Activated T-helper 2 cell treated with anti-CD3 and anti-CD28 coated beads, Interferon-gamma antibody, Interleukin-2, Interleukin-4, amounts not matched to agents 10 μg/mL and 5 μg/mL and 100 μg/mL, durations not matched to agents 14 hours and 24 hours and 36 hours (primary cell): ENCODE results near the gene PPP4R1. TPM values are rescaled to one million over a fixed set of nuclear protein-coding genes. Genes with fewer than 3 reads are reported as not detected.
A peak's percentile ranks its signal among the peaks of the same experiment; 100 is the strongest.
"Not testable (repeated sequence)": the region's sequence is repeated elsewhere in the genome, so short reads cannot be mapped to it uniquely, and the experiment has no call there.

Experiments used
- DNase-seq: peaks from one replicate; pipeline ENCODE4 v3.0.0; 2021; ENCODE audit warnings: low spot score
- H3K27ac Mint-ChIP-seq: one replicate; pipeline ENCODE4 v1.8.0; 2021; ENCODE audit warnings: mixed read lengths
- H3K27me3 Mint-ChIP-seq: one replicate; pipeline ENCODE4 v1.8.0; 2021; ENCODE audit warnings: low read depth, mixed read lengths
- H3K36me3 Mint-ChIP-seq: one replicate; pipeline ENCODE4 v1.8.0; 2021; ENCODE audit warnings: low read depth, mixed read lengths
- H3K4me1 Mint-ChIP-seq: one replicate; pipeline ENCODE4 v1.8.0; 2021; ENCODE audit warnings: low read depth, mixed read lengths
- H3K4me3 Mint-ChIP-seq: one replicate; pipeline ENCODE4 v1.8.0; 2021; ENCODE audit warnings: low read depth, mild to moderate bottlenecking, moderate library complexity, mixed read lengths
- H3K9me3 Mint-ChIP-seq: one replicate; pipeline ENCODE4 v1.8.0; 2021; ENCODE audit warnings: mixed read lengths
- intact Hi-C: fragments of 100-400 bp; cut with micrococcal nuclease; formaldehyde crosslinking; loops from one replicate; pipeline ENCODE4 v1.15.1; 2023
- total RNA-seq: library from RNA; stranded (reverse); gene quantifications from 2 replicates; pipeline ENCODE4 v1.2.3, GENCODE V29; 2022

The PPP4R1 gene
- total RNA-seq, 1 donor from 2014 or later = 44.3 TPM

DNA sequence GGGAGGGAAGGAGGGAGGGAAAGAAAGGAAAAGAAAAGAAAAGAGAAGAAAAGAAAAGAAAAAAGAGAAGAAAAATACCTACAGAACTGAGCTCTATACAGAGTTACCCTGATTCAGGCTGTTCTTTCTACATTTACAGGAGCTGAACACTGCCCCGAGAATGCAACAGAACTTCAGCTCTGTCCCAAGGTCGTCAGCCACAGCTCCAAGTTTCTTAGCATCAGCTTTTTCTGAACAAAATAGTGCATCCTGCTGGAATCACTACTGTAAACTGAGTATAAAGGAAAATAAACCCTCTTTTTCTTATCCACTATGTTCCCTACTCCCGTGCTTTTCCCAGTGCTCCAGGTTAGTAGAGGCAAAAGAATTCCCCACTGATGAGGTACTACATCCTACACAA is 4.7 kb upstream of the PPP4R1 start:
- peaks cover 26% of the 10 kb centered on the region for H3K4me1 Mint-ChIP-seq
- no peak overlapping the region for H3K4me3 Mint-ChIP-seq
- intact Hi-C loops = loop anchor here (10.0 kb wide), 4 partner anchors 86 to 534 kb away; partner anchors contain the start of gene RAB31
- no peak for DNase-seq
- H3K36me3 Mint-ChIP-seq = no peaks in the 10 kb centered on the region
- H3K27me3 Mint-ChIP-seq = peaks cover 26% of the 10 kb centered on the region
- H3K27ac Mint-ChIP-seq = no peak overlapping the region
- no peaks in the 10 kb centered on the region for H3K9me3 Mint-ChIP-seq

DNA sequence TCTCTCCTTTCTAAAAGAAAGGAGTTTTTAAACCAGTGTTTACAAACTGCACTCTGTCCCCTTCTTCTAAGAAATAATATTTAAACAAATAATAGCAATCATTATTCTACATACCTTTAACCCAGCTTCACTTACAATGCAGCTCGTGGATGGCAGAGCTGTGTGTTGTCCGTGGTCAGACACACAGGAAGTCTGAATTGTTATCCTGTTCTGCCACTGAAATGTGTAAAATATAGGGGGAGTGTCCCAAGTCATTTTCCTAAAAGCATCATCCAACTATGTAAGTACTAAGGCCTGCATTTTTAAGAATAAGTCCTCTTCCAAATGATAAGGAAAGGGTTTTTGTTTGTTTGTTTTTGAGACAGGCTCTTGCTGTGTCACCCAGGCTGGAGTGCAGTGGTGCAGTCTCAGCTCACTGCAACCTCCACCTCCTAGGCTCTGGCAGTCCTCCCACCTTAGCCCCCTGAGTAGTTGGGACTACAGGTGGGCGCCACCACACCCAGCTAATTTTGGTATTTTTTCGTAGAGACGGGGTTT is 2.7 kb upstream of the PPP4R1 start:
- peaks cover 41% of the 10 kb centered on the region for H3K4me1 Mint-ChIP-seq
- H3K27ac Mint-ChIP-seq = no peak overlapping the region
- peaks cover 4% of the 10 kb centered on the region for H3K36me3 Mint-ChIP-seq
- peaks cover 33% of the 10 kb centered on the region for H3K27me3 Mint-ChIP-seq
- DNase-seq = no peak
- no peaks in the 10 kb centered on the region for H3K9me3 Mint-ChIP-seq
- intact Hi-C loops = loop anchor here (10.0 kb wide), 4 partner anchors 88 to 532 kb away; partner anchors contain the start of gene RAB31
- H3K4me3 Mint-ChIP-seq = no peak overlapping the region

DNA sequence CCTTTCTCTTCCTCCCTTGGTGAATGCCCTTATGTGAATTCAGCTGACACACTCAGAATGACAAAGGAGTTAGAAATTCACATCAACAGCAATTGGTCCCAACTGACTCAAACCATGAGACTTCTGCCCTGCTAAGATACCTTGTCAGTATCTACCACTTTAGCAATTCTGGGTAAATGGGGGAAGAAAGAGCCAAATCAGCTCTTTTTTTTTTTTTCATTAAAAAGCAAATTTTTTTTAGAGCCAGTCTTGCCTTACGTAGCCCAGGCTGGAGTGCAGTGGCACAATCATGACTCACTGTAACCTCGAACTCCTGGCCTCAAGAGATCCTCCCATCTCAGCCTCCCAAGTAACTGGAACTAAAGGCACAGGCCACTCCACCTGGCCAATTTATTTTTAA is 1.7 kb upstream of the PPP4R1 start:
- H3K4me1 Mint-ChIP-seq = peaks cover 44% of the 10 kb centered on the region
- no peak overlapping the region for H3K4me3 Mint-ChIP-seq
- H3K27ac Mint-ChIP-seq = no peak overlapping the region
- peaks cover 32% of the 10 kb centered on the region for H3K27me3 Mint-ChIP-seq
- H3K36me3 Mint-ChIP-seq = peaks cover 11% of the 10 kb centered on the region
- no peak for DNase-seq
- H3K9me3 Mint-ChIP-seq = no peaks in the 10 kb centered on the region
- intact Hi-C loops = loop anchor here (10.0 kb wide), 4 partner anchors 89 to 531 kb away; partner anchors contain the start of gene RAB31

DNA sequence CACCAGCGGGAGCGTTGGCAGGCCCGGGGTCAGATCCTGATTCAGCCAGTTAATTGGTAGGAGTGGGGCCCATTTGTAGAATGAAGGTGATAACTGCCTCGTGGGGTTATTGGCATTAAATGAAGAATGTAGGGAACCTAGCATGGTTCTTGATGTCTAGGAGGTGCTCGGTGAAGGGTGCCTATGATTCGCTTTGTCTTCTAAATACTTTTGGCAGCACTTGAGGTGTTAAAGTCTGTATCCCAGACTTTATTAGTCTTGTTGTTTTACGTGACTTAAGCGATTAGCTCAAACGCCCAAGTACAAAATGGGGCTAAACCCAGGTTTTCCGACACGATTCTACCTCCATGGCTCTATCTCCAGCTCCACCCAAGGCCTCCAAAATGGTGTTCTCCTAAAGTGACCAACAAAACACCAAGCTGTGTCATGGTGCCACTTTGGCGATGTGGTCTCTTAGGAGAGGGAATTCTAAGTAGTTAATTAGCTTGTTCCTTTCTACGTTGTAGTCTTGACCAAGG is 980 bp upstream of the PPP4R1 start:
- Mint-ChIP-seq H3K27me3 (peaks cover 30% of the 10 kb centered on the region), H3K36me3 (peaks cover 18% of the 10 kb centered on the region), H3K9me3 (no peaks in the 10 kb centered on the region), H3K4me1 (peaks cover 44% of the 10 kb centered on the region), H3K27ac (peak overlapping the region; percentile 70), H3K4me3 (peak overlapping the region; percentile 75)
- no peak for DNase-seq
- intact Hi-C loops = loop anchor here (2.0 to 10.0 kb wide), 5 partner anchors 57 to 531 kb away; partner anchors contain the start of gene RAB31

DNA sequence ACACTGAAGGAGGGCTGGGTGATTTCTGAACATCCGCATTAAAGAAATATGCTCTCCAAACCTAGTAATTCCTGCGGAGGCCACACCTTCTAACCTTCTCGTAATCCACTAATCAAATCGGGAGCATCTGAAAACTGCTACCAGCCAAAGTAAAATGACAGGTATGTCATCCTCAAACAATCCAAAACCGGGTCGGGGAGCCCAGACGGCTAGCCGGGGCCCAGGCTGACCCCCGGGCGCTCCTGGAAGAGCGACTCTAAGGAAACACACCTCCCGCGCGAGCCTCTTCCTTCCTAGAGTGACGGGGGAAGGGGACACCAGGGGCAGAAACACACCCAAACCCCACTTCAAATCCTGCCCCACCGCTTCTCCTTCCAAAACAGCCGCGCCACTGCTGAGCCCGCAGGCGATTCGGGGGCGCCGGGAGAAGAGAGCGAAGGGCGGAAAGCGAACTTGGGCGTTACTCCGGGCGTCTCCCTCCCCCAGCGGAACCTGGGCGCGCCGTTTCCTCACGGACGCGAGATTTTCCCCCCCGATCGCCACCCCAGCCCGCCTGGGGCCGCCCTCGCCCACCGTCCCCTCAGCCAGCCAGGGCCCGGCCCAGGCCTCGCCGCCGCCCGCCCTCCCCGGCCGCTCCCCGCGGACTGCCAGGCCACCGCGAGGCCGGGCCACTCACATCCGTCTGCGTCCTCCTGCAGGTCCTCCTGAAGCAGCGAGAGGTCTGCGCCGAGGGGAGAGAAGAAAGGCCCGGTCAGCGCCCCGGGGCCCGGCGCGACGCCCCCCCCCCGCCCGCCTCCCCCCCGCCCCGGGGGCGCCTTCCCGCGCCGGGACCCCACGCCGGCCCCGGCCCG is 584 bp downstream of the PPP4R1 start:
- Mint-ChIP-seq H3K9me3 (no peaks in the 10 kb centered on the region), H3K27ac (peak overlapping the region; percentile 77), H3K27me3 (peaks cover 24% of the 10 kb centered on the region), H3K36me3 (peaks cover 22% of the 10 kb centered on the region), H3K4me1 (peaks cover 43% of the 10 kb centered on the region), H3K4me3 (peak overlapping the region; percentile 93)
- intact Hi-C loops = loop anchor here (2.0 to 10.0 kb wide), 9 partner anchors 59 to 911 kb away; partner anchors contain the start of genes RAB31, RALBP1 and TWSG1
- DNase-seq = peak; percentile 29

DNA sequence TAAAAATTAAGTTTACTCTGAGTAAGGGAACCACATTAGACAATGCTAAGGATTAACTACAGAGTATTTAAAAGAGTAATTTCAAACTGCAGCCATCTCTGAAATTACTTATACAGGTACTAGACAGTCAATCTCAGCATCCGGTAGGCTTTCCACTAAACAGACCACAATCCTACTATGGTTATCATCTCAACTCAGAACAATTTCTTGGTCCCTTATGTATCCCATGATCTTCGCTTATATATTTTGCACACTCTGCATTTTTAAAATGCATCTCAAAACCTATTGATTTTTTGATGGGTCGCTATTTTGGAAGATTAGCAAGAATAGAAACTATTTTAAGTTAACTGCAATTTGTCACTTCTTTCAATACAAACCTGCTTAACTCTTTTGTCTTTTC is 1.4 kb downstream of the PPP4R1 start:
- no peaks in the 10 kb centered on the region for H3K9me3 Mint-ChIP-seq
- H3K27me3 Mint-ChIP-seq = peaks cover 19% of the 10 kb centered on the region
- peaks cover 22% of the 10 kb centered on the region for H3K36me3 Mint-ChIP-seq
- peaks cover 50% of the 10 kb centered on the region for H3K4me1 Mint-ChIP-seq
- DNase-seq = no peak
- H3K4me3 Mint-ChIP-seq = peak overlapping the region; percentile 93
- intact Hi-C loops = loop anchor here (2.0 to 10.0 kb wide), 8 partner anchors 92 to 912 kb away; partner anchors contain the start of genes RAB31, RALBP1 and TWSG1
- H3K27ac Mint-ChIP-seq = peak overlapping the region; percentile 77

DNA sequence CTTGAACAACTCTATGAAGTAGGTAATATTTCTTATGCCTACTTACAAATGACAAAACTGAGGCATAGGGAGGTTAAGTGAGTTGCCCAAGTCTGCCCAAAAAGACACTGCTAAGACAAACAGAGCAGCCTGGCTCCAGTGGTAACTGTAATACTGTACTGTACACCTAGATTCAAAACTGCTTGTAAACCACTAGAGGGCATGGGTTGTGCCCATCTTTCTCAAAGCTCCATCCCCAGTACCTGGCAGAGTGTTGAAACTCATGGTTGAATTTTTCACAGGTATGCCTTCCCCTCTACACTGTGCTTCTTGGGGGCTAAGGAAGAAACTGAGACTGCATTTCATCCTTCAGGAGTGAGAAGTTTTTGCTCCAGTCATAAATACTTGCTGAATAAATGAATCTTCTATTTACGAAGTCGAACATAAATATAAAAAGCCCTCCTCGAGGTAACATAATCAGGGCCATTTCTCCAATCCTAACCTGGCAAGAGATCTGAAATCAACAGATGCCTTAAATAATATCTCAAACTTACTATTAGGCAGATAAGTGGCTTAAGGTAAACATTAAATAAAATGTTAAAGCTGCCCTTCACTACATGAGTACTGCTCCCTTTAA is 2.0 kb downstream of the PPP4R1 start:
- Mint-ChIP-seq H3K27ac (no peak overlapping the region), H3K9me3 (no peaks in the 10 kb centered on the region), H3K4me3 (peak overlapping the region; percentile 68)

DNA sequence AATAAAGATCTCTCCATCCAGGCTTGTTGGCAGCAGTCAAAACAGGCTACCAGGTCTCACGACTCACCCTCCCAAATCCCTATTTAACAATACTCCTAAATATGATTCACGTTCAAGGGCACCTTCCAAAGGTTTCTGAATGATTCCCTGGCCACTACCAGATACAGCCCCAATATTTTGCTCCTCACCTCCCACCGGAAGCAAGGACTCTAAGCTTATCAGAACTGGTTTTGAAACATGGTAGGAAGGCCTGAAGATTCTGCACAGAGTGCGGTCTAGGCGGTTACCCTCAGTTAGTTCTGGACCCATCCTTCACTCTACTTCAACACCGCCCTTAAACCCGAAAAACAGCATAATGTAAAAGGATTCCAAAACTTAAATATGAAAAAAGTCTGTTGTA is 5.2 kb downstream of the PPP4R1 start:
- Mint-ChIP-seq H3K36me3 (peaks cover 22% of the 10 kb centered on the region), H3K9me3 (no peaks in the 10 kb centered on the region), H3K27ac (no peak overlapping the region), H3K27me3 (peaks cover 9% of the 10 kb centered on the region), H3K4me1 (peaks cover 36% of the 10 kb centered on the region), H3K4me3 (no peak overlapping the region)
- intact Hi-C loops = no loop called here
- DNase-seq = no peak

More for the DNA sequence above, 2.0 kb downstream of the PPP4R1 start:
- peak; percentile 11 for DNase-seq
- Mint-ChIP-seq H3K4me1 (peaks cover 50% of the 10 kb centered on the region), H3K36me3 (peaks cover 22% of the 10 kb centered on the region), H3K27me3 (peaks cover 17% of the 10 kb centered on the region)
- intact Hi-C loops = loop anchor here (2.0 to 10.0 kb wide), 8 partner anchors 92 to 912 kb away; partner anchors contain the start of genes RAB31, RALBP1 and TWSG1

DNA sequence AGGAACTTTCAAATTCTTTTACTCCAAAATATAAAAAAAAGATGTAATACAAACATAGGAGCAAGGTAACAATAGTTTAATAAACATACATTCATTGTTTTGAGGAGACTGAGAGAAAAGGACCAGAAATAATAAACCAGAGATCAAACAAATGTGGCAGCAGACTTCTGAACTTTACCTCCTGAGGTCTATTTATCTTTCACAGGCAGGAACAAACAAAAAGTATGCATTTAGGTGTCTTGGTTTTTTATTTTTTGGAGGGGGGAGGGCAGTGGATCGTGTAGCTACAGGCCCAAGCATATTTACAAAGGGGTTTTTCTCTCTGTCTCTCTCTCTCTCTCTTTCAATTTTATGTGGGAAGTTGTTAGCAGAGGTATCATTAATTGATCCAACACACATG is 5.6 kb downstream of the PPP4R1 start:
- Mint-ChIP-seq H3K4me1 (peaks cover 36% of the 10 kb centered on the region), H3K36me3 (peaks cover 22% of the 10 kb centered on the region), H3K9me3 (no peaks in the 10 kb centered on the region), H3K27ac (no peak overlapping the region), H3K4me3 (no peak overlapping the region), H3K27me3 (peaks cover 9% of the 10 kb centered on the region)
- DNase-seq = no peak
- intact Hi-C loops = no loop called here

DNA sequence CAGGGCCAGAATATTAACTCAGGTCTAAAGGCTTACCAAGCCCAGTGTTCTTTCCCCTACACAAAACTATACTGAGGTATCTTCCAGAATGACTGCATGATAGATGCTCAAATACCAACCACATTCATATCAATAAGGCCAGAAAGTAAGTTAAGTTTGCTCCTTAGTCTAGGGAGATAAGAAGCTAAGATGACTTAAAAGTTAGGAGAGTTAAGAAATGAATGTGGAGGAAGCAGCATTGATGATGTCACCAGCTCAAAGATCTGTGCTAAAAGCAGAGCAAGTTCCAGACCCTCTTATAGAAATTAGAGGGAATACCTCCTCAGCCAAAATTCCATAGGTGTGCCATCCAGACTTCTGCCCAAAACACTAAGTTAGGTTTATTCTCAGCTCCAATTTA is 6.1 kb downstream of the PPP4R1 start:
- H3K27me3 Mint-ChIP-seq = peaks cover 7% of the 10 kb centered on the region
- H3K27ac Mint-ChIP-seq = no peak overlapping the region
- intact Hi-C loops = no loop called here
- peaks cover 33% of the 10 kb centered on the region for H3K4me1 Mint-ChIP-seq
- peaks cover 22% of the 10 kb centered on the region for H3K36me3 Mint-ChIP-seq
- no peak overlapping the region for H3K4me3 Mint-ChIP-seq
- no peaks in the 10 kb centered on the region for H3K9me3 Mint-ChIP-seq
- no peak for DNase-seq

DNA sequence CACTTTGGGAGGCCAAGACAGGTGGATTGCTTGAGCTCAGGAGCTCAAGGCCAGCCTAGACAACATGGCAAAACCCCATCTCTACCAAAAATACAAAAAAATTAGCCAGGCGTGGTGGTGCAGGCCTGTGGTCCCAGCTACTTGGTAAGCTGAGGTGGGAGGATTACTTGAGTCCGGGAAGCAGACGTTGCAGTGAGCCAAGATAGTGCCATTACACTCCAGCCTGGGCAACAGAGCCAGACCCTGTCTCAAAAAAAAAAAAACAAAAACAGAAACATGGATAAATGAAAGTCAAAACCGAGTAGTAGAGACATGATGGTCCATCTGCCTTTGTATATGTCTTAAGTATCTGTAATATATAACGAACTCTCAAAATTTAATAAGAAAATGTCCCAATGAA is 7.2 kb downstream of the PPP4R1 start:
- H3K27me3 Mint-ChIP-seq, DNase-seq, H3K9me3 Mint-ChIP-seq, intact Hi-C loops, H3K27ac Mint-ChIP-seq, H3K4me3 Mint-ChIP-seq: not testable (repeated sequence)
- Mint-ChIP-seq H3K4me1 (peaks cover 21% of the 10 kb centered on the region), H3K36me3 (peaks cover 24% of the 10 kb centered on the region)

DNA sequence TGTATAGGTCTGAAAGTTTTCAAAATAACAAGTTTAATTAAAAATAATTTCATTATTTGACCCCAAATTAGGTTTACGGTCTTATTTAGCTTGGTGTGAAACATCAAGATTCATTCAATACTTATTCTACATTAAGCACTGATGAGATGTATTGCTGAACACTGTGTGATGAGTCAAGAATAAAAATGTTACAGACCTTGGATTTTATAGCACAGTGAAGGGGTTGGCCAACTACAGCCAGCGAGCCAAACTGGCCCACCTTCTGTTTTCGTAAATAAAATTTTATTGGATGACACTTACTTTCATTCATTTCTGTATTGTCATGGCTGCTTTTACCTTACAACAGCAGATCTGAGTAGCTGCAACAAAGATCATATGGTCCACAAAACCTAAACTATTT is 8.3 kb downstream of the PPP4R1 start:
- Mint-ChIP-seq H3K4me1 (peaks cover 17% of the 10 kb centered on the region), H3K4me3 (no peak overlapping the region), H3K27ac (no peak overlapping the region), H3K9me3 (peaks cover under 1% of the 10 kb centered on the region), H3K27me3 (no peaks in the 10 kb centered on the region), H3K36me3 (peaks cover 22% of the 10 kb centered on the region)
- no peak for DNase-seq
- intact Hi-C loops = no loop called here
